ENCODE results near the gene TBL1Y. TPM values are rescaled to one million over a fixed set of nuclear protein-coding genes. Genes with fewer than 3 reads are reported as not detected.

TBL1Y gene
- total and polyA plus RNA-seq, 10 donors, result not detected

DNA sequence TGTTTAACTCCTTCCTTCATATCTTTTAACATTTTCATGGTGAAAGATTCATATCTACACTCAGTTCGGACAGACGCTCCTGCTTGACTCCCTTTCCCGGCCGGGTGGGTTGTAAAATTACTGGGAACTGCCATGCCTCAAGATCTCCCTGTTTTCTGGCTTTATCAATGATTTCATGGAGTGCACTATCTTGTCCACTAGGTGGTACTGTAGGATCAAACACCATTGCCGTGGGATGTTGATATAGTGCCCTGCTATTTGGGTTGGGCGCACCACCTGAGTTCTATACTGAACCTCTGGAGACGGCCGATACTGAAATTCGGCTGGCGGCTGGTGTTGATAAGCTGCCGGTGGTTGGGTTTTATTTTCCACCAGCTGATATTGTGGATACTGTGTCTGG is 54.2 kb downstream of the TBL1Y start:
- Histone ChIP-seq H3K9me3 (no peaks in the 10 kb centered on the region), H3K36me3 (no peaks in the 10 kb centered on the region), H3K27ac (no peak overlapping the region), H3K27me3 (replicated peaks in 1 of 7) (no peaks in the 10 kb centered on the region), H3K4me3 (no peak overlapping the region), H3K4me1 (no peaks in the 10 kb centered on the region)
- TF ChIP-seq, protein P1, sequence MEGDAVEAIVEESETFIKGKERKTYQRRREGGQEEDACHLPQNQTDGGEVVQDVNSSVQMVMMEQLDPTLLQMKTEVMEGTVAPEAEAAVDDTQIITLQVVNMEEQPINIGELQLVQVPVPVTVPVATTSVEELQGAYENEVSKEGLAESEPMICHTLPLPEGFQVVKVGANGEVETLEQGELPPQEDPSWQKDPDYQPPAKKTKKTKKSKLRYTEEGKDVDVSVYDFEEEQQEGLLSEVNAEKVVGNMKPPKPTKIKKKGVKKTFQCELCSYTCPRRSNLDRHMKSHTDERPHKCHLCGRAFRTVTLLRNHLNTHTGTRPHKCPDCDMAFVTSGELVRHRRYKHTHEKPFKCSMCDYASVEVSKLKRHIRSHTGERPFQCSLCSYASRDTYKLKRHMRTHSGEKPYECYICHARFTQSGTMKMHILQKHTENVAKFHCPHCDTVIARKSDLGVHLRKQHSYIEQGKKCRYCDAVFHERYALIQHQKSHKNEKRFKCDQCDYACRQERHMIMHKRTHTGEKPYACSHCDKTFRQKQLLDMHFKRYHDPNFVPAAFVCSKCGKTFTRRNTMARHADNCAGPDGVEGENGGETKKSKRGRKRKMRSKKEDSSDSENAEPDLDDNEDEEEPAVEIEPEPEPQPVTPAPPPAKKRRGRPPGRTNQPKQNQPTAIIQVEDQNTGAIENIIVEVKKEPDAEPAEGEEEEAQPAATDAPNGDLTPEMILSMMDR (IDR thresholded peaks at IDR 0.05 in 8 of 11, conservative IDR thresholded peaks at IDR 0.05 in 3 of 11), result peak in 5 of 11 experiments; percentile 16 to 62 (median 57)
- TF ChIP-seq POLR2A (IDR thresholded peaks at IDR 0.05), result no peak
- 1 to 8% (median 6%) methylated on average over 6 to 11 of the region's 11 CpGs; no CpG with 5 or more reads in 2 of the 5 donors for WGBS, 5 donors
- intact Hi-C loops (cut with DNase I; ENCODE audit: low total_unique reads), result no loop called here
- no peak for DNase-seq

DNA sequence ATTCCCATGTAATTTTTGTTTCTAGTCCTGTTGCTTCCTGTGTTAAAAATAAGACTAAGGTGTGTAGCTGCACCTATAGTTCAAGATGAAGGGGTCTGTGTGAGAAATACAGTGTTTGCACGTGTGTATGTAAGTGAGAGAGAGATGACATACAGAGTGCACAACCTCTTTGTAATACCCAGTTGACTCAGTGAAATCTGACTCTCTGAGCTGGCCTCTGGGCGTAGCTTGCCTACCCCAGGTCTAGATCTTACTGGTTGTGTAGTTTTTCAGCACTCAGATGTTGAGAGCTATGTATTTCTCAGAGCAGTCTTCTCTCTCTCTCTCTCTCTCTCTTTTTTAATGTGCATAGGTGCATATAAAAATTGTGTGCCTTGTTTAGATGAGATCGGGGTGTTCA is 56.0 kb downstream of the TBL1Y start:
- no peaks in the 10 kb centered on the region for H3K36me3 ChIP-seq
- intact Hi-C loops (cut with DNase I; ENCODE audit: low total_unique reads), result no loop called here
- H3K27me3 ChIP-seq (replicated peaks in 1 of 7), result no peaks in the 10 kb centered on the region
- no peaks in the 10 kb centered on the region for H3K9me3 ChIP-seq
- no peak for DNase-seq
- H3K4me1 ChIP-seq, result no peaks in the 10 kb centered on the region
- no peak overlapping the region for H3K4me3 ChIP-seq
- no peak overlapping the region for H3K27ac ChIP-seq
- WGBS, 5 donors, result 72 to 80% (median 75%) methylated on average over 3 of the region's 3 CpGs; no CpG with 5 or more reads in 2 of the 5 donors
- TF ChIP-seq POLR2AphosphoS5 (IDR thresholded peaks at IDR 0.05) (no peak), POLR2A (IDR thresholded peaks at IDR 0.05) (no peak)
- TF ChIP-seq, protein P1 (IDR thresholded peaks at IDR 0.05 in 8 of 11, conservative IDR thresholded peaks at IDR 0.05 in 3 of 11), result no peak

DNA sequence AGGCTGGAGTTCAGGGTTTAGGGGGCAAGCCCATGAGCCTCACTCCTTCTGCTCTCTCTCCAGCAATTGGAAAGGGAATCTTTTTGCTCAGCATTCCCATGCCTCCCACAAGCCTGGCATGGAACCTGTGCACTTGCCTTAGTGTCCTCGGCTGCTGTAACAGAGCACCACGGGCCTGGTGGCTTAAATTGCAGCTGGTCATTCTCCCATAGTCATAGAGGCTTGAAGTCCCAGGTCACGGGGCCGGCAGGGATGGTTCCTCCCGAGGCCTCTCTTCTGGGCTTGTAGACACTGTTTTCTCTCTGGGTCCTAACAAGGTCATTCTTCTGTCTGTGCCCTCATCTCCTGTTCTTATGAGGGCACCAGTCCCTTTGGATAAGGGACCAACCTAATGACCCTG is 57.2 kb downstream of the TBL1Y start:
- Histone ChIP-seq H3K4me3 (no peak overlapping the region), H3K4me1 (no peaks in the 10 kb centered on the region), H3K27ac (no peak overlapping the region), H3K36me3 (no peaks in the 10 kb centered on the region), H3K9me3 (no peaks in the 10 kb centered on the region), H3K27me3 (replicated peaks in 1 of 7) (no peaks in the 10 kb centered on the region)
- no peak for DNase-seq
- intact Hi-C loops (cut with DNase I; ENCODE audit: low total_unique reads), result no loop called here
- WGBS, 5 donors, result 78 to 93% (median 82%) methylated on average over 5 of the region's 5 CpGs; no CpG with 5 or more reads in 2 of the 5 donors
- TF ChIP-seq POLR2AphosphoS5 (IDR thresholded peaks at IDR 0.05), result no peak
- TF ChIP-seq, protein P1 (IDR thresholded peaks at IDR 0.05 in 8 of 11, conservative IDR thresholded peaks at IDR 0.05 in 3 of 11), result no peak
- no peak for TF ChIP-seq POLR2A (IDR thresholded peaks at IDR 0.05)

DNA sequence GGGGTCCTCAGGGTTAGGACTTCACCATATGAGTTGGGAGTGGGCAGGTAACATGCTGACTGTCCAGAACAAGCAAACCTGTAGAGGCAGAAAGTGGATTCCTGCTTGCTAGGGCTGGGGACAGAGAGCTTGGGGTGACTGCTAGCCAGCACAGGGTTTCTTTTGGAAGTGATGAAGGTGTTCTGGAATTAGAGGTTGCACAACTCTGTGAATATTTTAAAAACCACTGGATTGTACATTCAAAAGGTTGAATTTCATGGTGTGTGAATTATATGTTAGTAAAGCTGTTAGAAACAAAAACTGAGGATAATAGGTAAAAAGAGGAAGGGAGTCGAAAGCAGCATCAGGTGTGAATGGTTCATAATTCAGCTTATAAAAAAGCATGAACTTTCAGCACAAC is 57.7 kb downstream of the TBL1Y start:
- DNase-seq, result no peak
- intact Hi-C loops (cut with DNase I; ENCODE audit: low total_unique reads), result no loop called here

More for the DNA sequence above, 57.7 kb downstream of the TBL1Y start:
- H3K4me1 ChIP-seq, result no peaks in the 10 kb centered on the region
- TF ChIP-seq POLR2A (IDR thresholded peaks at IDR 0.05), result no peak
- TF ChIP-seq, protein P1 (IDR thresholded peaks at IDR 0.05 in 8 of 11, conservative IDR thresholded peaks at IDR 0.05 in 3 of 11), result no peak
- no peak for TF ChIP-seq POLR2AphosphoS5 (IDR thresholded peaks at IDR 0.05)
- no peaks in the 10 kb centered on the region for H3K27me3 ChIP-seq (replicated peaks in 1 of 7)
- no peak overlapping the region for H3K4me3 ChIP-seq
- no peaks in the 10 kb centered on the region for H3K9me3 ChIP-seq
- H3K27ac ChIP-seq, result no peak overlapping the region
- WGBS, 5 donors, result 68 to 80% (median 72%) methylated on average over 1 of the region's 1 CpG; no CpG with 5 or more reads in 2 of the 5 donors
- no peaks in the 10 kb centered on the region for H3K36me3 ChIP-seq
